ENCODE results near the gene WSCD1.

DNA sequence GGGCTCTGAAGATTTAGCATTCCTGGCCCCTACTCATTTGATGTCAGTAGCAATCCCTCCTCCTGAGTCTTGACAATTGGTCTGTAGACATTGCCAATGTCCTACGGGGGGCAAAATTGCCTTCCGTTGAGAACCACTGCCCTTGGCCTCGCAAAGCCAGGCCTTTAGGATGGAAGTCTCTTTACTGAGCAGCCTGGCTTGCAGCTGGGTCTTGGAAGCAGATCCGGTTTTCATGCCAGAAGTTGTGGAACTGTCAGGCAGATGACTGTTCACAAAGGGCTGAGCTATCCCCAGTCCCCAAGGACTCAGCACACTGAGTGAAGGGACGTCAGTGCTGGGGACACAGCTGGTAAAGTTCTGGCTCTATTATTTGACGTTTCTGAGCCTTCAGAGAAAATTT, 83.2 kb downstream of the WSCD1 start:
- no peak for TF ChIP-seq CTCF (tag by site-specific recombination; IDR thresholded peaks at IDR 0.05)
- TF ChIP-seq ZNF302 (tag by site-specific recombination; IDR thresholded peaks at IDR 0.05; ENCODE audit: low read depth), result no peak
- TF ChIP-seq ZNF585B (tag by site-specific recombination; IDR thresholded peaks at IDR 0.05), result no peak
- TF ChIP-seq TCF7L2 (IDR thresholded peaks at IDR 0.05; ENCODE audit: borderline replicate concordance, low read depth, low read length), result no peak
- TF ChIP-seq ZNF274 (IDR thresholded peaks at IDR 0.05; ENCODE audit: low read length), result no peak
- no peak for TF ChIP-seq ZNF274 (tag by site-specific recombination; IDR thresholded peaks at IDR 0.05; ENCODE audit: borderline replicate concordance)
- TF ChIP-seq ZNF391 (tag by site-specific recombination; IDR thresholded peaks at IDR 0.05; ENCODE audit: borderline replicate concordance, low read depth), result no peak
- no peak for TF ChIP-seq ZNF184 (tag by site-specific recombination; IDR thresholded peaks at IDR 0.05)
- TF ChIP-seq ZNF621 (tag by site-specific recombination; IDR thresholded peaks at IDR 0.05), result no peak
- TF ChIP-seq ZNF624 (tag by site-specific recombination; IDR thresholded peaks at IDR 0.05), result no peak
- TF ChIP-seq BCL11A (tag by site-specific recombination; IDR thresholded peaks at IDR 0.05; ENCODE audit: low read depth), result no peak
- TF ChIP-seq YY1 (tag by site-specific recombination; IDR thresholded peaks at IDR 0.05), result no peak
- TF ChIP-seq HOXA7 (CRISPR knock-in tag; IDR thresholded peaks at IDR 0.05; ENCODE audit: borderline replicate concordance), result no peak
- no peak for TF ChIP-seq KLF10 (tag by site-specific recombination; IDR thresholded peaks at IDR 0.05)
- TF ChIP-seq ZBTB11 (tag by site-specific recombination; conservative IDR thresholded peaks at IDR 0.05; ENCODE audit: low read depth), result no peak

Data from HEK293 (cell line).